WTC11 (cell line): ENCODE results near the gene DGCR8. TPM values are rescaled to one million over a fixed set of nuclear protein-coding genes. Genes with fewer than 3 reads are reported as not detected.

ENCODE experiments used
- ATAC-seq: fragments of 200-7000 bp; cut with Tn5 transposase; 2 replicates; pipeline ENCODE4 v1.10.0; 2021; ENCODE audit warnings: mild to moderate bottlenecking, moderate library complexity
- CTCF ChIA-PET: fragments of 300-600 bp; sonication (Branson Sonifier 250); formaldehyde crosslinking; loops from one replicate; lab custom pipeline; 2021; ENCODE audit warnings: antibody characterized with exemption; lab: Charles Lee
- POLR2A ChIA-PET: fragments of 350-600 bp; sonication (Branson Sonifier 250); formaldehyde crosslinking; loops from one replicate; lab custom pipeline; 2021; ENCODE audit warnings: antibody characterized with exemption; lab: Charles Lee
- DNase-seq: peaks from one replicate; pipeline ENCODE4 v3.0.0; 2021; ENCODE audit warnings: low spot score
- H3K27ac Mint-ChIP-seq: 2 replicates; pipeline ENCODE4 v1.8.0; 2021; ENCODE audit warnings: mixed read lengths
- H3K27me3 Mint-ChIP-seq: 2 replicates; pipeline ENCODE4 v1.8.0; 2021; ENCODE audit warnings: low read depth, mild to moderate bottlenecking, moderate library complexity, mixed read lengths
- H3K36me3 Mint-ChIP-seq: 2 replicates; pipeline ENCODE4 v1.8.0; 2021; ENCODE audit warnings: mixed read lengths
- H3K4me1 Mint-ChIP-seq: 2 replicates; pipeline ENCODE4 v1.8.0; 2022; ENCODE audit warnings: mixed read lengths
- H3K4me3 Mint-ChIP-seq: 2 replicates; pipeline ENCODE4 v1.8.0; 2021; ENCODE audit warnings: mild to moderate bottlenecking, moderate library complexity, mixed read lengths
- H3K9me3 Mint-ChIP-seq: 2 replicates; pipeline ENCODE4 v1.8.0; 2021; ENCODE audit warnings: mixed read lengths
- ELF4 ChIP-seq: sonication (generic); formaldehyde crosslinking; IDR thresholded peaks from 2 replicates; pipeline ENCODE4 v1.8.1; 2022; ENCODE audit warnings: low read depth, mild to moderate bottlenecking, moderate library complexity, missing genetic modification reagents
- FOXP1 ChIP-seq: sonication (generic); formaldehyde crosslinking; IDR thresholded peaks from 2 replicates; pipeline ENCODE4 v1.8.0; 2022; ENCODE audit warnings: missing genetic modification reagents, mild to moderate bottlenecking, moderate library complexity, borderline replicate concordance
- FOXP4 ChIP-seq: sonication (generic); formaldehyde crosslinking; IDR thresholded peaks from 2 replicates; pipeline ENCODE4 v1.8.0; 2022; ENCODE audit warnings: mild to moderate bottlenecking, missing genetic modification reagents
- HMGXB4 ChIP-seq: sonication (generic); formaldehyde crosslinking; IDR thresholded peaks from 2 replicates; pipeline ENCODE4 v1.8.1; 2023; ENCODE audit warnings: mild to moderate bottlenecking, moderate library complexity, missing genetic modification reagents
- IRF2 ChIP-seq: sonication (generic); formaldehyde crosslinking; IDR thresholded peaks from 2 replicates; pipeline ENCODE4 v1.8.0; 2022; ENCODE audit warnings: low read depth, missing genetic modification reagents, borderline replicate concordance
- JAZF1 ChIP-seq: fragments of 250-450 bp; sonication (Bioruptor Pico); IDR thresholded peaks from 2 replicates; pipeline ENCODE4 v1.9.0; 2021; ENCODE audit warnings: moderate library complexity, mild to moderate bottlenecking, inconsistent platforms
- NR1H2 ChIP-seq: sonication (generic); formaldehyde crosslinking; IDR thresholded peaks from 2 replicates; pipeline ENCODE4 v1.9.0; 2021; ENCODE audit warnings: mild to moderate bottlenecking, moderate library complexity, missing genetic modification reagents
- PRRX2 ChIP-seq: fragments of 250-450 bp; sonication (Bioruptor Pico); IDR thresholded peaks from 2 replicates; pipeline ENCODE4 v1.8.0; 2021; ENCODE audit warnings: mild to moderate bottlenecking
- SOX15 ChIP-seq: fragments of 250-450 bp; sonication (Bioruptor Pico); IDR thresholded peaks from 2 replicates; pipeline ENCODE4 v1.9.0; 2021; ENCODE audit warnings: mild to moderate bottlenecking
- TCF7 ChIP-seq: sonication (generic); formaldehyde crosslinking; IDR thresholded peaks from 2 replicates; pipeline ENCODE4 v1.8.0; 2022; ENCODE audit warnings: mild to moderate bottlenecking, low read depth, missing genetic modification reagents, moderate library complexity
- TP53 ChIP-seq: sonication (generic); formaldehyde crosslinking; IDR thresholded peaks from 2 replicates; pipeline ENCODE4 v1.8.1; 2023; ENCODE audit warnings: mild to moderate bottlenecking, missing genetic modification reagents
- USF2 ChIP-seq: sonication (generic); formaldehyde crosslinking; IDR thresholded peaks from 2 replicates; pipeline ENCODE4 v1.8.1; 2023; ENCODE audit warnings: mild to moderate bottlenecking, missing genetic modification reagents, moderate library complexity
- ZBTB43 ChIP-seq: sonication (generic); formaldehyde crosslinking; IDR thresholded peaks from 2 replicates; pipeline ENCODE4 v1.8.1; 2023; ENCODE audit warnings: mild to moderate bottlenecking, missing genetic modification reagents
- ZNF121 ChIP-seq: sonication (generic); formaldehyde crosslinking; IDR thresholded peaks from 2 replicates; pipeline ENCODE4 v1.8.0; 2023; ENCODE audit warnings: missing genetic modification reagents
- ZNF263 ChIP-seq: sonication (generic); formaldehyde crosslinking; IDR thresholded peaks from 2 replicates; pipeline ENCODE4 v1.8.1; 2022; ENCODE audit warnings: low read depth, mild to moderate bottlenecking, moderate library complexity, missing genetic modification reagents
- ZNF281 ChIP-seq: sonication (generic); formaldehyde crosslinking; IDR thresholded peaks from 2 replicates; pipeline ENCODE4 v1.8.0; 2023; ENCODE audit warnings: mild to moderate bottlenecking, missing genetic modification reagents
- total RNA-seq: library from RNA; stranded (reverse); gene quantifications from 3 replicates; pipeline ENCODE4 v1.2.3, GENCODE V29; 2021

DGCR8 gene
- total RNA-seq, 1 experiment from 2014 or later = 55.0 TPM

- TF ChIP-seq ZNF281 (peak; percentile 49; the same call in 1 of the 2 replicates), FOXP1 (CRISPR knock-in tag) (peak; percentile 64; the same call in 1 of the 2 replicates), SOX15 (CRISPR knock-in tag) (no peak), HMGXB4 (CRISPR knock-in tag) (no peak), TP53 (CRISPR knock-in tag) (no peak), TCF7 (CRISPR knock-in tag) (no peak), ELF4 (no peak), NR1H2 (no peak), JAZF1 (no peak), ZNF263 (CRISPR knock-in tag) (no peak), PRRX2 (no peak), ZNF121 (CRISPR knock-in tag) (peak; percentile 94), ZBTB43 (CRISPR knock-in tag) (0 out of 2 replicates have a peak, but pooled peaks have one; percentile 28), USF2 (CRISPR knock-in tag) (no peak), IRF2 (no peak)
Measured at GRCh38 chr22:20079745-20080444, at the start of gene DGCR8 (continued).

GRCh38 chr22:20031732-20032406, 48.2 kb upstream of the DGCR8 start:
- no peak overlapping the region for H3K4me3 Mint-ChIP-seq

More at GRCh38 chr22:20031732-20032406, 48.2 kb upstream of the DGCR8 start:
- Mint-ChIP-seq H3K4me1 (0 out of 2 replicates have a peak, but pooled peaks cover 4% of the 10 kb centered on the region), H3K9me3 (no peaks in the 10 kb centered on the region), H3K36me3 (no peaks in the 10 kb centered on the region), H3K27ac (peak overlapping the region; percentile 41; the same call in 1 of the 2 replicates), H3K27me3 (no peaks in the 10 kb centered on the region; the same call in 1 of the 2 replicates)
- ATAC-seq (peak; percentile 32; the same call in 1 of the 2 replicates), DNase-seq (no peak)
- POLR2A ChIA-PET = no interaction called here
- CTCF ChIA-PET = interaction anchor here (0.8 to 1.3 kb wide), 2 partner anchors 21 to 73 kb away, joined by 3 to 5 read pairs; no protein-coding TSS in a partner anchor
- TF ChIP-seq FOXP4 (CRISPR knock-in tag) (no peak), ZNF281 (no peak)
